Ascending aorta (tissue), 2 donors: ENCODE measurements around the gene XKR7. TPM values are rescaled to one million over a fixed set of nuclear protein-coding genes. Genes with fewer than 3 reads are reported as not detected.

ENCODE experiments used
- DNase-seq, 2 donors: peaks; one replicate each; pipeline ENCODE4 v3.0.0-alpha.2; 2019; ENCODE audit warnings: low spot score in 2 of 2
- H3K27ac ChIP-seq, 2 donors: fragments of 200-600 bp; sonication (generic); one replicate each; pipeline ENCODE4 v1.5.1; 2016 to 2017; ENCODE audit warnings: mild to moderate bottlenecking in 1 of 2
- H3K27me3 ChIP-seq: fragments of 200-600 bp; sonication (generic); one replicate; pipeline ENCODE4 v1.5.1; 2017
- H3K36me3 ChIP-seq, 2 donors: fragments of 200-600 bp; sonication (generic); one replicate each; pipeline ENCODE4 v1.5.1; 2016
- H3K4me1 ChIP-seq, 2 donors: fragments of 200-600 bp; sonication (generic); one replicate each; pipeline ENCODE4 v1.5.1; 2016 to 2017; ENCODE audit warnings: mild to moderate bottlenecking in 1 of 2
- H3K4me3 ChIP-seq, 2 donors: fragments of 200-600 bp; sonication (generic); one replicate each; pipeline ENCODE4 v1.5.1; 2016 to 2017; ENCODE audit warnings: mild to moderate bottlenecking in 1 of 2
- H3K9me3 ChIP-seq, 2 donors: fragments of 200-600 bp; sonication (generic); one replicate each; pipeline ENCODE4 v1.5.1; 2016
- intact Hi-C: fragments of 100-400 bp; cut with DNase I; formaldehyde crosslinking; loops from one replicate; pipeline ENCODE4 v1.15.1; 2023
- total RNA-seq: library from RNA; depleted of rRNA; stranded (reverse); fragments of >200 nt; gene quantifications from one replicate; pipeline ENCODE4 v1.1.0, GENCODE V29; 2016
- TF ChIP-seq, protein P1 (sequence below), 3 experiments: fragments of 200-600 bp in 2 of 3; fragments of 450-650 bp in 1 of 3; sonication (generic) in 2 of 3; IDR thresholded peaks; one replicate each; pipeline ENCODE4 v1.5.1; 2016 to 2019; ENCODE audit warnings: antibody characterized with exemption in 3 of 3, mild to moderate bottlenecking in 1 of 3, moderate library complexity in 1 of 3

The XKR7 gene
- total RNA-seq, 1 donor from 2014 or later: not detected

DNA sequence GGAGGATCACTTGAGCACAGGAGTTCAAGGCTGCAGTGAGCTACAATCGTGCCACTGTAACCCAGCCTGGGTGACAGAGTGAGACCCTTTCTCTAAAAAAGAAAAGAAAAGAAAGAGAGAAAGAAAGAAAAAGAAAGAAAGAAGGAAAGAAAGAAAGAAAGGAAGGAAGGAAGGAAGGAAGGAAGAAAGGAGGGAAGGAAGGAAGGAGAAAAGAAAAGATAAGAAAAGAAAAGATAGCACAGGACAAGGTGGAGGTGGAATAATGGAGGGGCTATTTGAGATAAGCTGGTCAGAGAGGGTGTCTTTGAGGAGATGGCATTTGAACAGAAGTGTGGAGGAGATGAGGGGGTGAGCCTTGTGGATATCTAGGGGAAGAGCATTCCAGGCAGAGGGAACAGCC, 13.5 kb upstream of the XKR7 start:
- Histone ChIP-seq H3K4me1 (peaks cover 8 to 12% of the 10 kb centered on the region in 2 donors), H3K36me3 (peaks cover 0 to under 1% of the 10 kb centered on the region in 2 donors), H3K27me3 (no peaks in the 10 kb centered on the region), H3K4me3 (no peak overlapping the region), H3K9me3 (no peaks in the 10 kb centered on the region), H3K27ac (no peak overlapping the region)
- DNase-seq: no peak
- intact Hi-C loops: loop anchor here (5.0 kb wide), 2 partner anchors 82 to 217 kb away; partner anchors contain the start of genes DUSP15, TPX2 and TTLL9
- TF ChIP-seq, protein P1, sequence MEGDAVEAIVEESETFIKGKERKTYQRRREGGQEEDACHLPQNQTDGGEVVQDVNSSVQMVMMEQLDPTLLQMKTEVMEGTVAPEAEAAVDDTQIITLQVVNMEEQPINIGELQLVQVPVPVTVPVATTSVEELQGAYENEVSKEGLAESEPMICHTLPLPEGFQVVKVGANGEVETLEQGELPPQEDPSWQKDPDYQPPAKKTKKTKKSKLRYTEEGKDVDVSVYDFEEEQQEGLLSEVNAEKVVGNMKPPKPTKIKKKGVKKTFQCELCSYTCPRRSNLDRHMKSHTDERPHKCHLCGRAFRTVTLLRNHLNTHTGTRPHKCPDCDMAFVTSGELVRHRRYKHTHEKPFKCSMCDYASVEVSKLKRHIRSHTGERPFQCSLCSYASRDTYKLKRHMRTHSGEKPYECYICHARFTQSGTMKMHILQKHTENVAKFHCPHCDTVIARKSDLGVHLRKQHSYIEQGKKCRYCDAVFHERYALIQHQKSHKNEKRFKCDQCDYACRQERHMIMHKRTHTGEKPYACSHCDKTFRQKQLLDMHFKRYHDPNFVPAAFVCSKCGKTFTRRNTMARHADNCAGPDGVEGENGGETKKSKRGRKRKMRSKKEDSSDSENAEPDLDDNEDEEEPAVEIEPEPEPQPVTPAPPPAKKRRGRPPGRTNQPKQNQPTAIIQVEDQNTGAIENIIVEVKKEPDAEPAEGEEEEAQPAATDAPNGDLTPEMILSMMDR (IDR thresholded peaks at IDR 0.05): no peak

DNA sequence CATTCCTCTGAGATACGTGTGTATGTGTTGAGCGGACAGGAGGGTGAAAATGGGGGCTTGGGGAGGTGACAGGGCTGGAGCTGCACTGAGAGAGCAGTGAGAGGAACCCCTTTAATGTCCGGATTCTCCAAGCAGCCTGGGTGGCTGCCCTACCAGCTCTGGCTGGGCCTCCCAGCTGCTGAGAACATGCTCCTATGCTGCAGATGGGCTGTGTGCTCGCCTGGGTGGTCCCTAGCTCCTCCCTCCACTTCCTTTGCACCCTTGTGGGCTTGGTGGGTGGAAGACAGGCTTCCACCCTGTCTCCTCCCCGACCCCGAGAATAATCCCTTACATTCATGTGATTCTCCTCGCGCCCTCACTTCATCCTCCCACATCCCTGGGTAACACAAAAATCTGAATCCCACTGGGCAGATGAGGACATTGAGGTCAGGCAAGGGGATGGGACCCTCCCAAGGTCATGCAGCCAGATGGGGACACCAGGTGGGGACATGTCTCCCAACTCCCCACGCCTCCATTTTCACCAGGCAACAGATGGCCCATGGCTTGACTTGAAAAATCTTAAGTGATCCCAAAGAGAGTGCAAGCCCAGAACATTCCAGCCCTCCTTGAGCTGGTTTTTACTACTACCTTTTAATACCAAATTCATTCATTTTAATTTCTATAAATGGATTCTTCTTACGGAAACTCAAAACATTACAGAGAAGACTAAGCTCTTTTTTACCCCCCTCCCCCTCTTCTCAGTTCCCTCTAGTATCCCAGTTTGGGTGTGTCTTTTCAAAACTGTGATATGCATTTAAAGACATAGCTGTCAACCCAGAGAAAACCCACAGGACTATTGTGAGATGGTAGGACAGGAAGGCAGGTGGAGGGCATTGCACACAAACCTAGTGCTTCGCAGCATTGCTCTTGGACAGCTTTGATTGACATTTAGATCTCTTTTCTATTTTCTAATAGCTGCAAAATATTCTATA, 11.1 kb upstream of the XKR7 start:
- no peak for DNase-seq
- TF ChIP-seq, protein P1 (IDR thresholded peaks at IDR 0.05): no peak
- Histone ChIP-seq H3K4me1 (no peaks in the 10 kb centered on the region), H3K36me3 (no peaks in the 10 kb centered on the region), H3K4me3 (no peak overlapping the region), H3K27ac (no peak overlapping the region), H3K27me3 (no peaks in the 10 kb centered on the region), H3K9me3 (no peaks in the 10 kb centered on the region)
- intact Hi-C loops: no loop called here

DNA sequence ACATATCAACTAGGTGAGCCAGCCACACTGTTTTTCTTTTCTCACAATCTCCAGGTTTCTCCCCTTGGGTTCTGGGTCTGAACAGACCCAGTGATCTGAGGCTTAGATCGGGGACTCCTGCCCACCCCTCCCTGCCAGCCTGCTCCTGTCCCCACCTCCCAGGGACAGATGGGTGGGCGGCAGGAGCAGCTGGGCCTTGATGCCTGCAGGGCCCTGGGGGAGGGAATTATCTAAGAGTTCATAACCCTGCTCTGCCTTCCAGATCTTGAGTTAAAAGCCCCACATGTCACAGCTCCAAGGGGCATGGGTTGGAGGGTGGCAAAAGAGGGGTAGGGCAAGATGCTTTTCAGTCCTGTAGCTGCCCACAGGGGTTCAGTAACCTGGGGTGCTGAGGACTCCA, 5.2 kb upstream of the XKR7 start:
- Histone ChIP-seq H3K4me1 (no peaks in the 10 kb centered on the region), H3K36me3 (no peaks in the 10 kb centered on the region), H3K9me3 (no peaks in the 10 kb centered on the region), H3K27ac (no peak overlapping the region), H3K27me3 (peaks cover 1% of the 10 kb centered on the region), H3K4me3 (no peak overlapping the region)
- TF ChIP-seq, protein P1 (IDR thresholded peaks at IDR 0.05): no peak
- no peak for DNase-seq
- intact Hi-C loops: loop anchor here (5.0 kb wide), 1 partner anchor 425 kb away; no protein-coding TSS in a partner anchor

DNA sequence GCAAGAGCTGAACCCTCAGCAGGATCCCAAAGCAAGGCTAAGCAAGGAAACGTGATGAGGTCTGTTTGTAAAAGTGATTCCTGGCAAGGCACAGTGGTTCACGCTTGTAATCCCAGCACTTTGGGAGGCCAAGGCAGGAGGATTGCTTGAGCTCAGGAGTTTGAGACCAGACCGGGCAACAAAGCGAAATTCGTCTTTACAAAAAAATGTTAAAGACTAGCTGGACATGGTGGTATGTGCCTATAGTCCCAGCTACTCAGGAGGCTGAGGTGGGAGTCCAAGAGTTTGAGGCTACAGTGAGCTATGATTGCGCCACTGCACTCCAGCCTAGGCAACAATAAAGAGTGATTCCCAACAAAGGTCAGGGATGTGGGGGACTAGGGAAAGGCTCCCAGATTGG, 4.1 kb upstream of the XKR7 start:
- H3K4me3 ChIP-seq: no peak overlapping the region
- H3K27ac ChIP-seq: no peak overlapping the region
- H3K4me1 ChIP-seq: no peaks in the 10 kb centered on the region
- intact Hi-C loops: loop anchor here (5.0 kb wide), 1 partner anchor 427 kb away; no protein-coding TSS in a partner anchor
- TF ChIP-seq, protein P1 (IDR thresholded peaks at IDR 0.05): no peak
- no peaks in the 10 kb centered on the region for H3K36me3 ChIP-seq
- DNase-seq: no peak
- no peaks in the 10 kb centered on the region for H3K9me3 ChIP-seq
- peaks cover 3% of the 10 kb centered on the region for H3K27me3 ChIP-seq

DNA sequence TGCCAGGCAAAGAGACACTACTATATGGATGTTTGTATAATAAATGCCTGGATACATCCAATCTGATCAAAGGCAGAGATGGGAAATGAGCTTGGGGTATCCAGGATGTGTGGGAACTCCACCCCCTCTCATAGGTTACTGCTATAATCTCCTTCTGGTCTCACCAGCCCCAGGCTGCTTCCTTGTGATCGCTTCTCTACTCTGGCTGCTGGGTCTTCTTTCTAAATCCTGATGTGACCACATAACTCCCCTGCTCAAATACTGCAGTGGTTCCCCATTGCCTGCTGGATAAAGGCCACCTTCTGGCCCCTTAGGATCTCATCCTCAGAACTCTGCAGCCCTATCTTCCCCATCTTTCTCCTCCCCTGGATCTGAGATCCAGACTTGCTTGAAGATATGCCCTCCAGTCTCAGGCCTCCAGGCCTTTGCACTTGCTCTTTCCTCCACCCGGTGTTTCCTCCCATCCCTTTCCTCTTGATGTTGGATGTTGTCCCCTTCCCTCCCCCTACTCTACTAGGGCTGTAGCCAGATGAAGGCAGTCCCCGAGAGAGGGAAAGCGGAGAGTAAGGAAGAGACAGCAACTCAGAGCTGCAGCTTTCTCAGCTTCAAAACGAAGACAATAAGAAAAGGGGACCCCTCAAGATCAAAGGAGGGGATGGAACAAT, 828 bp upstream of the XKR7 start:
- Histone ChIP-seq H3K36me3 (no peaks in the 10 kb centered on the region), H3K4me1 (no peaks in the 10 kb centered on the region), H3K27ac (no peak overlapping the region), H3K9me3 (no peaks in the 10 kb centered on the region), H3K4me3 (no peak overlapping the region), H3K27me3 (peaks cover 3% of the 10 kb centered on the region)
- TF ChIP-seq, protein P1 (IDR thresholded peaks at IDR 0.05): no peak
- intact Hi-C loops: no loop called here
- no peak for DNase-seq
